HK-2 (cell line): ENCODE results near the gene ZNF777.
"Not testable (repeated sequence)": the region's sequence is repeated elsewhere in the genome, so short reads cannot be mapped to it uniquely, and the experiment has no call there.

Experiments
- DNase-seq: peaks from one replicate; pipeline ENCODE4 v3.0.0-alpha.2; 2018; ENCODE audit not compliant: unreplicated experiment

ZNF777 gene

GRCh38 chr7:149454750-149455149 lies 6.1 kb downstream of the ZNF777 start:
- no peak for DNase-seq

DNA sequence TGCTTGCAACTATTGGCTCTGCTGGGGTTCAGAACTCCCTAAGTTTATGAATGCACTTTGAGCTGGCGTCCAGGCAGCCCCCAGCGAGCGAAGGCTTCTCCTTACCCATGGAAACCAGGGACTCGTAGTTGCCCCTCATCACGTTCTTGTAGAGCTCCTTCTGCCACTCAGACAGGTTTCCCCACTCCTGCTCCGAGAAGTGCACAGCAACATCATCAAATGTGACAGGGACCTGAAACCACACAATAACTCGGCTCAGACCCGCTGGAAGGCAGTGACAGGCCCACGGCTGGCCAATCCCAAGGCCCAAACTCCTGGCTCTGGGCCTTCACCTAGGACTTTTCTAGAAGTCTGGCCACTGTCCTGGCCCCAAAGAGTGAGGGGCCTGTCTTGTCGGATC lies 6.9 kb downstream of the ZNF777 start:
- no peak for DNase-seq

GRCh38 chr7:149450821-149451220 lies 10.0 kb downstream of the ZNF777 start:
- no peak for DNase-seq

DNA sequence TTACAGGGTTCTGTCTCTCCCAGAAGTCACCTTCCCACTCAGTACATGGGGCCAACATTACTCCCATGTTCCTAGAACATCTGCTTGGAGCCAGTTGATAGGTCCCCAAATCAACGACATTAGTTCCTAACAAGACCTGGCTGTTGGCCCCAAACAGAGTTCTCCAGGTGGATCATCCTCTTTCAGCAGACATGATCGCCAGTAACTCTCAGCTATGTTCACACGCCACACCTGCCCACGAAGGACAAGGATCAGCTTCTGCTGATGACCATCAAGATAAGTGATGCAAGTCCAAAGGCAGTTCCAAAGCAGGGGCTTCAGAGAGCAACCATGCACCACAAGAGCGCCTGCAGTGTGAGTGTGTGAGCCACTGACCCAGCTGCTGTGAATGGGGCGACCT lies 11.0 kb downstream of the ZNF777 start:
- no peak for DNase-seq

GRCh38 chr7:149448961-149449360 lies 11.9 kb downstream of the ZNF777 start:
- DNase-seq: no peak

DNA sequence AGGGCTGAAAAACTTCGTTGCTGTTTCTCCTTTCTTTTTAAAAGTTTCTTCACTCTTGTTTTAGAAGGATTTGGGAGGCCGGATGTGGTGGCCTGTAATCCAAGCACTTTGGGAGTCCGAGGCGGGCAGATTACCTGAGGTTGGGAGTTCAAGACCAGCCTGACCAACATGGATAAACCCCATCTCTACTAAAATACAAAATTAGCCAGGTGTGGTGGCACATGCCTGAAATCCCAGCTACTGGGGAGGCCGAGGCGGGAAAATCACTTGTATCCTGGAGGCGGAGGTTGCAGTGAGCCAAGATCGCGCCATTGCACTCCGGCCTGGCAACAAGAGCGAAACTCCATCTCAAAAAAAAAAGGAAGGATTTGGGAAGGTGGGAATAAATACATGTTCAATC lies 14.8 kb downstream of the ZNF777 start:
- DNase-seq: not testable (repeated sequence)

DNA sequence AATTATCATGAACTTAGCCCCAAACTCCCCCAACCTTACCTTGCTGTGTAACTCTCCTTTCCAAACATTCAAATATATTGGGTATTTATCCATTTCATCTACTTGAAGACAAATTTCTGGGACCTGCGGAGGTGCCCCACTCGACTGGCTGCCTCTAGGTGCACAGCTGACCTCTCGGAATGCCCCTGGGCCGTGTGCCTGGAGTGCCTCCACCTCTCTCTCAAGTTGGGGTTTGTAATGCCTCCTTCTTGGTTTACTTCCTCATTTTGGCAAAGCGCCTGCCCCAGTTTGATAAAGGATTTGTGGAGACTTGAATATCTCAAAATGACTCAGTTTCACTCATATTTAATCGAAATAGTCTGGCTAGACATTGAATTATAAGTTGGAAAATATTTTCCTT lies 16.6 kb downstream of the ZNF777 start:
- DNase-seq: no peak

DNA sequence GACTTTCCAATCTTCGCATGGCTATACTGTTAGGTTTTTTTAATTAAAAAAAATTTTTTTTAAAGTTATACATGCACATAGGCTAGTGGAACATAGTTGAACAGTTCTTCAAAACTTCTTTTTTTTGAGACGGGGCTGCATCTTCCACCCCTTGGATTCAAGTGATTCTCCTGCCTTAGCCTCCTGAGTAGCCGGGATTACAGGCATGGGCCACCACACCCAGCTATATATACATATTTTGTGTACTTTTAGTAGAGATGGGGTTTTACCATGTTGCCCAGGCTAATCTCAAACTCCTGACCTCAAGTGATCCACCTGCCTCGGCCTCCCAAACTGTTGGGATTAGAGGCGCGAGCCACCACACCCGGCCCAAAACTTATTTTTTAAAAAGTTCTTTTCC lies 17.3 kb downstream of the ZNF777 start:
- DNase-seq: no peak

DNA sequence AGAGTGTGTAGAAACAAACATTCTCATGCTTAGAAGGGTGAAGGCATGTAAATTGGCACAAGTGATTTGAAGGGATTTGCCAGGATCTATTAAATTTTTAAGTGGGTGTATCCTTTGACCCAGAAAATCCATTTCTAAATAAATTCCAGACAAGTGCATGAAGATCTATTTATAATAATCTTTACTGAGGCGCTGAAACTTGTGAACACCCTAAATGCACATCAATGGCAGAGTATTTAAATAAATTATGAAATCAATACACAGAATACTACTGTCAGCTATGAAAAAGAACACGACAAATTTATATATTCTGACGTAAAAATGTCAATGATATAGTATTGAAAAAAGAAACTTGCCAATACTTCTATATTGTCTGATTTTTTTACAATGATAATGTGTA lies 17.9 kb downstream of the ZNF777 start:
- DNase-seq: no peak

DNA sequence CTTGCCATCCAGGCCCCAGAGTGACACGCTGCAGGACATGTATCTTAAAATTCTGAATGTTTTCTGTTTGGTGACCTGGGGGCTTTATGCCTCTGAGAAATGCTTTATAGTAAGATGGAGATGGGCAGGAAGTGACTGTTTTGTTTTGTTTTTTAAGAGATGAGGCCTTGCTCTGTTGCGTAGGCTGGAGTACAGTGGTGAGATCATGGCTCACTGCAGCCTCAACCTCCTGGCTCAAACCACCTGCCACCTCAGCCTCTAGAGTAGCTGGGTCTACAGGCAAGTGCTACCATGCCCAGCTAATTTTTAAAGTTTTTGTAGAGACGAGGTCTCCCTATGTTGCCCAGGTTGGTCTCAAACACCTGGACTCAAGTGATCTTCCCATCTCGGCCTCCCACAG lies 20.6 kb downstream of the ZNF777 start:
- DNase-seq: no peak

GRCh38 chr7:149436358-149436757 lies 24.5 kb downstream of the ZNF777 start:
- DNase-seq: no peak

DNA sequence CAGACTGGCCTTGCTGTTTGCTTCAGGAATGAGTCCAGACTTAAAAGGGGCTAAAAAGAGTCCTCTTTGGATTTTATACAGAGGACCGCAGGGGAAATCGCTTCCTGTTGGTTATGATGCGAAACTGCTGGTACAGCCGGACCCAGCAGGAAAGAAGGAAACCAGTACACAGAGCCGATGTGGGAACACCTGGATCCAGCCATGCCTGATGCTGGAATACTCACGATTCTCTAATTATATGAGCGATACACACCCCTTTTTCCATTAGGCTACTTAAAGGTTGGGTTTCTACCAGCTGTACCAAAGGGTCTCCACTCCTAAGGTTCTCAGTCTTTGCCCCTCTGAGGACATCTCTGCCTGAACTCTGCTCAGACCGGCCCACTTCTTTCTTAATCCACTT lies 27.7 kb downstream of the ZNF777 start:
- no peak for DNase-seq

DNA sequence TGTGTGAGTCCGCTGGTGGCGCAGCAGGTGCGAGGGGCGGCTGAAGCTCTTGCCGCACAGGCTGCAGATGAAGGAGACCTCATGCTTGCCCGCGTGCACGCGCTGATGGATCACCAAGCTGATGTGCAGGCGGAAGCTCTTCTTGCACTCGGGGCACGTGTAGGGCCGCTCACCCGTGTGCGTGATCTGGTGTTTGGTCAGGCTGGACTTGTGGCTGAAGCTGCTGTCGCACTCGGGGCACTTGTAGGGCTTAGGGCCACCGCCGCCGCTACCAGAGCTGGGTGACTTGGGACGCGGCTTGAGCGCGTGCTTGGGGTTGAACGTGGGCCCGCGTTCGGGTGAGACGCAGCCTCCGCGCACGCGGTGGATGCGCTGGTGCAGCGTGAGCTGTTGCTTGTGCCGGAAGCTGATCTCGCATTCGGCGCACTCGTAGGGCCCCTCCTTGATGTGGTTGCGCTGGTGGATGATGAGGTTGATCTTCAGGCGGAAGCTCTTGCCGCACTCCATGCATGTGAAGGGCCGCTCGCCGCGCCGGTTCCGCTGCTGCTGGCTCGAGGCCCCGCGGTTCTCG lies 28.7 kb downstream of the ZNF777 start:
- no peak for DNase-seq

DNA sequence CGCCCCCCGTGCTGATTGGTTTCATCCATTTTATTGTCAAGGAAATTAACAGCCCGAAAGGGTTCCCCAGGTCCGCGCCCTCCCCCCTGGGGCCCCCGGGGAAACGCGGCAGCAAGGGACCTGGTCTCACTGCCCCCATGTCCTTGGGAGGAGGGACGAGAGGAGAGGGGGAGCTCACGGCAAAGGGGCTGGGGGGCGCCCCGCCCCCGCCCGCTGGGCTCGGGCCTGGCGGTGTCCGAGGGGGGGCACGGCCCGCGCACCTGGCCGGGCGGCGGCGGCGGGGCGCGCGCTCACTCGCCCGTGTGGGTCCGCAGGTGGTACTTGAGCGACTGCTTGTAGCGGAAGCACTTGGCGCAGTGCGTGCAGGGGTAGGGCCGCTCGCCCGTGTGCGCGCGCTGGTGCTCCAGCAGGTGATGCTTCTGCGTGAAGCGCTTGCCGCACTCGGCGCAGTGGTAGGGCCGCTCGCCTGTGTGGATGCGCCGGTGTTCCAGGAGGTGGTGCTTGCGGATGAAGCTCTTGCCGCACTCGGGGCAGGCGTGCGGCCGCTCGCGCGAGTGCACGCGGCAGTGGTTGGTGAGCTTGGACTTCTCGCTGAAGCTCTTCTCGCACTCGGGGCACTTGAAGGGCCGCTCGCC lies 29.3 kb downstream of the ZNF777 start:
- DNase-seq: no peak

DNA sequence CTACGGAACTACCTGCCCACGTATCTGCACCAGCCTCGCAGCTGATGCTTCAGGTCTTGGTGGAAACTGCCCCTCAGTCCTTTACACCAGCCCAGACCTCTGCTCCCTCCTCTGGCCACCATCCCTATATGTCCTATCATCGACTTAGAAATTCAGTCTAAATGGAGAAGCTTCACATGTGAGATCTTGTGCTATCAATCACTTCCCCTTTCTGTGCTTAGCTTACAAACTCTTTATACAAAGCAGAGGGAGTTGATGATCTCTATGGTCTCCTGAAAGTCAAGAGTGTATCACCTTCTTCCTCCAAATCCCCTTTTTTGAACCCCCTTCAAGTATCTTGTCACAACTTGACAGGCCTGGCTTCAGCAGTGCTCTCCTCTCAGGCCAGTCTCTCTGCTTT lies 30.7 kb downstream of the ZNF777 start:
- no peak for DNase-seq

GRCh38 chr7:149427893-149428292 lies 33.0 kb downstream of the ZNF777 start:
- no peak for DNase-seq

DNA sequence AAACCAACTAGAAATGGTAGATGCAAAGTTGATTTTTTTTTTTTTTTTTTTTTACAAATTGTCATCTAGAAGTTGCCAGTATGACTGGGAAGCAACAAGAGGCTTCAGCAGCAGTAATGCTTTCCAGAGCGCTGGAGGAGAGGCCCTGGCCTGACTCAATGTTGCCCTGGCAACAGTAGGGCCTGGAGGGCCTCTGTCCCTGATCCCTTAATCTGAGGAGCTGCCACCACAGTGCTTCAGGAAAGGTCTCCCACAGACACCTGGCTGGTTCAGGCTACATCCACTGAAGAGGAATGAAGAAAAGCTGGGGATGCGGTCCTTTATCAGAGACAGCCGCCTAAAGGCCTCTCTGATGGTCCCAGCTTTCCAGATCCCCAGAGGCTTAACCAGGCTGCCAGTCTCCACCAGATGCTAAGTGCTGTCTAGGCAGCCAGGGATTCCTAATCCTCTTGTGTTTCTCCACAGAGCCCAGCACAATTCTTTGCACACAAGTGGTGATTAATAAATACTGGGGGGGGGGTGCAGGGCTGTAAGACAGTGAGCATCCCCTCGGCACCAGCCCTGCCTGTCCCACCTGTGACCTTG lies 33.7 kb downstream of the ZNF777 start:
- no peak for DNase-seq

DNA sequence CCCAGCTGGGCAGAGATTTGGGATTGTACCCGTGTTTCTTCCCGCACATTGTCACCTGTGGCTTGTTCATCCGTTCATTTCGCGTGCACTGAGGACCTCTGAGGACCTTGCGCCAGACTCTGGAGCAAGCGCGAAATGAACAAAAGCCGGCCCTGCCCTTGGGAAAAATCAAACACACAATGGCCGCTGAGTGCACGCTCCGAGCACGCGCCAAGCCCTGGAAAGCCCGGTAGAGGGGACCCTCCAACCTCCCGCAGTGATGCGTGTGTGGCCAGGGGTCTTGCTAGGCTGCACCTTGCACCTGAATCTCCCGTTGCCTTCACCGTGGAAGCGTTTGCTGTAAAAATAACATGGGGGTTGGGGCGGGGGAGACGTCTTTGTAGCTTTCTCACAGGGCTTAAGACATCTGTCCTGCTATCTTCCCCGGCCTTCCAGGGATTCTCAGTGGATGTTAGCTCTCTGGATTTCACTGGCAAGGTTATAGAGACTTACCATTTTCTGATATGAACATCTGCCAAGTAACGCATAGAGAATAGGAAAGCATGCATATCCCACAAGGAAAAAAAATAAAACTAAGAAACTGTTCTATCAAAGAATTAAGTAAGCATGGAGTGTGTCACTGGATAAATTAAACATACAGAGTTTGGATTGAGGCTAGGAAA lies 37.3 kb downstream of the ZNF777 start:
- no peak for DNase-seq

DNA sequence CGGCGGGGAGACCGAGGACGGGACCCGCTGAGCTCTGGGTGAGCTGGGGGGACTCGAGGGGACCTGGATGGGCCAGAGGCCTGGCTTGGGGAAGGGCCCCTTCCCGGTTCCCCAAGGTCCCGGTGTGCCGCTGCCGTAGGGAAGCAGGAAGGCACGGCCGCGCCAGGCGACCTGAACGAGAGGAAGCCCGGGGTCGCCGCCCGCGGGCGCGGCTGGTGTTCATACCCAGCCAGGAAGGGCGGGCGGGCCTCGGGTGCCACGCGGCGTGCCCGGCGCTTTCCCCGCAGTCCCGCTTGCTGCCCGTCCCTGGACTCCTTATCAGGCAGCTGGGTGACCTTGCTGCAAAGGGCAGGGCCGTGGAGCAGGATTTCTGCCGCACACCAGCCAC lies 38.0 kb downstream of the ZNF777 start:
- DNase-seq: no peak

DNA sequence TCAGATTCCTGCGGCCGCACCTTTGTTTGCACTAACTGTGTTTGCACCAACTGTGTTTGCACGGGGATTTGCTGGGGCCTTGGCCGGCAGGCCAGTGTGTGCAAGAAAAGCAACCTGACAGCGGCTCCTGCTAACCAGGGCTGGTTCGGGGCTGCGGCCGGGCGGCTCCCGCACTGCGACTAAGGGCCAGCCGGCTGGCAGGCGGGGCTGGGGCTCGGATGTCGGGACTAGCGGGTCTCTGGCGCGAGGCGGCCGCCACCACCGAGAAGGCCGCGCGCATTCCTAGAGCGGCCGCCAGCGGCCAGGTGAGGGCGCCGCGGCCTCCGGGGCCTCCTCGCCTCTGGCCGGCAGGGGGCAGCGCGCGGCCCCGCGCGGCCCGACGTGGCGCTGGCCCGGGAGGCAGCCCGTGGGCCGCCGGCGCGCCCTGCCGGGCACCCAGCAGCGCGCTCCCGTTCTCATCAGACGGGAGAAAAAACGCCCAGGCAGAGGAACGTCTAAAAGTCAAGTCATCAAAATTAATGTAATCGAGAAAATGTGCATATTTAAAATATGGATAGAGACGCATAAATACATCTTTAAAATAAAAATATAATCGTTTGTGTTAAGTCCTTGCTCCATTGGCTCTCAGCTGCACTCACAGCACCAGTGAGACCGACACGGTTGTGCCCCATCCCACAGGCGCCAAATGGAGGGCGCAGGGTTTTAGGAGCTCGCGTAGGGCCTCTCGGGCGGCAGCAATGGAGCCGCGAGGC lies 38.5 kb downstream of the ZNF777 start:
- DNase-seq: peak; percentile 44

DNA sequence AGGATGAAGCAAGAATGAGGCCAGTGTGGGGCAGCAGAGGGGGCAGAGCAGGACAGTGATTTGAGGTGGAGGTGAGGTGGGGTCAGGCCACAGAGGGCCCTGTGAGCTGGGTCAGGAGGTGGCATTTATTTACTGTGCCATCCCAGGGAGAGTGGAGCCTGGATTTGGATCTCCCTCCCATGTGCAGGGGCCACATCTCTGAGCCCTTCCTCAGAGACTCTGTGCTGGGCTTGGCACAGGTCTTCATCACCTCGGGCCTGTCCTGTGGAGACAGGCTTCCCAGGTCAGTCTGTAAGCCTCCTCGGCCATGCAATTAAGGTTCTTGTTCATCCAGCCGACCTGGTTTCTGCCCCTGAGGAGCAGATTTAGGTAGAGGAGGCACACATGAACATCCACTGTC lies 40.9 kb downstream of the ZNF777 start:
- no peak for DNase-seq

GRCh38 chr7:149415391-149416071 lies 45.3 kb downstream of the ZNF777 start:
- DNase-seq: no peak
